K562 (cell line): ENCODE data around the gene DPAGT1. TPM values are rescaled to one million over a fixed set of nuclear protein-coding genes. Genes with fewer than 3 reads are reported as not detected.

Experiments used
- DACH1 ChIP-seq: fragments of 450-650 bp; IDR thresholded peaks from 2 replicates; pipeline ENCODE4 v1.6.1; 2018; ENCODE audit not compliant: partially characterized antibody
- ELF2 ChIP-seq: fragments of 250-450 bp; sonication (Bioruptor Pico); IDR thresholded peaks from 2 replicates; pipeline ENCODE4 v1.5.0; 2021; ENCODE audit warnings: mild to moderate bottlenecking
- HLTF ChIP-seq: fragments of 450-650 bp; IDR thresholded peaks from 2 replicates; pipeline ENCODE4 v1.6.1; 2016
- MCM3 ChIP-seq: fragments of 450-650 bp; IDR thresholded peaks from 2 replicates; pipeline ENCODE4 v1.6.1; 2016
- NEUROD1 ChIP-seq: fragments of 150-350 bp; IDR thresholded peaks from 2 replicates; pipeline ENCODE4 v1.6.1; 2014; ENCODE audit warnings: borderline replicate concordance, low read length, low read depth; ENCODE audit not compliant: partially characterized antibody
- NFXL1 ChIP-seq: fragments of 450-650 bp; formaldehyde crosslinking; IDR thresholded peaks from 2 replicates; pipeline ENCODE4 v1.4.0; 2021; ENCODE audit warnings: mild to moderate bottlenecking
- OTX1 ChIP-seq: fragments of 450-650 bp; formaldehyde crosslinking; IDR thresholded peaks from 2 replicates; pipeline ENCODE4 v1.4.0; 2022; ENCODE audit warnings: mild to moderate bottlenecking
- RHOXF2B ChIP-seq: fragments of 250-450 bp; sonication (Bioruptor Pico); conservative IDR thresholded peaks from 2 replicates; pipeline ENCODE4 v1.5.1; 2021
- SIN3B ChIP-seq: fragments of 450-650 bp; IDR thresholded peaks from 2 replicates; pipeline ENCODE4 v1.6.1; 2017; ENCODE audit warnings: low read depth, mild to moderate bottlenecking, moderate library complexity
- SRSF3 ChIP-seq: fragments of 200-400 bp; formaldehyde crosslinking; IDR thresholded peaks from 2 replicates; pipeline ENCODE4 v1.6.1; 2016; ENCODE audit warnings: mild to moderate bottlenecking, low read length, moderate library complexity; ENCODE audit not compliant: insufficient read depth
- ZNF431 ChIP-seq: sonication (generic); formaldehyde crosslinking; IDR thresholded peaks from 2 replicates; pipeline ENCODE4 v1.8.0; 2022; ENCODE audit warnings: mild to moderate bottlenecking, missing genetic modification reagents
- ZNF699 ChIP-seq: fragments of 250-450 bp; sonication (Bioruptor Pico); IDR thresholded peaks from 2 replicates; pipeline ENCODE4 v1.8.0; 2021; ENCODE audit warnings: mild to moderate bottlenecking, moderate library complexity; ENCODE audit not compliant: insufficient replicate concordance
- polyA plus RNA-seq, 8 experiments: library from polyadenylated mRNA; depleted of rRNA in 4 of 8; stranded (reverse) in 5 of 8; unstranded in 3 of 8; fragments of >200 nt; fragmentation: Nextera tagmentation in 2 of 8; fragmentation: Illumina TruSeq in 1 of 8; extraction: Ambion mirVana in 2 of 8; extraction: Trizol in 1 of 8; gene quantifications; 2 replicates each; pipeline versions ENCODE4 v1.2.1 to v1.2.3, GENCODE V29; 2011 to 2014; ENCODE audit warnings: inconsistent platforms in 1 of 8, missing spikeins in 1 of 8
- total RNA-seq, 7 experiments: library from RNA; depleted of rRNA in 6 of 7; stranded (reverse); fragments of >200 nt in 6 of 7; fragmentation: Illumina TruSeq in 2 of 7; extraction: Trizol in 2 of 7; gene quantifications; 2 replicates each; pipeline versions ENCODE4 v1.2.1 to v1.2.3, GENCODE V29; 2011 to 2021; ENCODE audit warnings: low replicate concordance in 1 of 7
- TF ChIP-seq, protein P1 (sequence below), 2 experiments: fragments of 450-650 bp; IDR thresholded peaks; 2 replicates each; pipeline ENCODE4 v1.6.1; 2018; ENCODE audit warnings: mild to moderate bottlenecking in 2 of 2, low read depth in 1 of 2; ENCODE audit not compliant: partially characterized antibody in 2 of 2
- TF ChIP-seq, protein P2 (sequence below): sonication (generic); formaldehyde crosslinking; IDR thresholded peaks from 2 replicates; pipeline ENCODE4 v1.8.1; 2023; ENCODE audit warnings: missing genetic modification reagents, mild to moderate bottlenecking, borderline replicate concordance
- TF ChIP-seq, protein P3 (sequence below): fragments of 250-450 bp; sonication (Bioruptor Pico); IDR thresholded peaks from 2 replicates; pipeline ENCODE4 v1.8.0; 2021; ENCODE audit warnings: mild to moderate bottlenecking, moderate library complexity
- TF ChIP-seq, protein P4 (sequence below): fragments of 250-450 bp; sonication (Bioruptor Pico); IDR thresholded peaks from 2 replicates; pipeline ENCODE4 v1.5.1; 2021; ENCODE audit warnings: mild to moderate bottlenecking

Gene DPAGT1
- total and polyA plus RNA-seq, 9 of the 15 experiments (the other 6 are each of a cell fraction or from before 2014, with no cell fraction given) = 29.9 to 135 (median 85.0) TPM

DNA sequence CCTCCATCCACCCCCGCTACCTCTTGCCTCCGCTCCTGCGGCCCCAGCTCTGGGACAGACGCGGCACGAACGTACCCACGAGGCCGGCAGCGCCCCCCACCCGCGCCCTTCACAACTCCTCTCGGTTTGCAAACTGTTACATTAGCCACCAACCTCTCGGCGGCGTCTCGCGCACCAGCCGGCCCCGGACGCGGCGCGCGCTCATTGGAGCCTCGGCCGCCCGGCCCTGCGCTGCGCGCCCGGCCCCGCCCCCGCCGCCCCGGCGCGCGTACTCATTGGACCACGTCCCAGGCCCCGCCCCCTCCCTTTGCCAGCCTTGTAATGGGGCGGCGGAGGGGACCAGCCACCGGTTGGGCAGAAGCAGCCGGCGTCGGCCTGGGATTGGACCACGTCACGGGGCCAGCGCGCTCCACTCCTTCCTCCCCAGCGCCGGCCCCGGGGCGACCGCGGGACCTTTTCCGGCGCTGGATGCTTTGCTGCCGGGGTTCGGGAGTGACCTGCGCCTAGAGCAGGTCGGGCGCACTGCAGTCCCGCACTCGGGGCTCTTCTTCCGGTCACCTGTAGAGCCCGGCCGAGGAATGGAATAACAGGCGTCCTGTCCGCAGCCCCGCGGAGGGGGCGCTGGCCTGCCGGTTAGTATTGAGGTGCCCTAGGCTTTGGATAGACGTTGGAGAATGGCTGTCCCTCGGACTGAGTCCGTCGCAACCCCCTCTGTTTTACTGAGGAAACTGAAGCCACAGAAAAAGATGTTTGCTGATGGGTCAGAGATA is 44.5 kb downstream of the DPAGT1 start, which contains the start of gene HYOU1 (continued):
- TF ChIP-seq, protein P1, sequence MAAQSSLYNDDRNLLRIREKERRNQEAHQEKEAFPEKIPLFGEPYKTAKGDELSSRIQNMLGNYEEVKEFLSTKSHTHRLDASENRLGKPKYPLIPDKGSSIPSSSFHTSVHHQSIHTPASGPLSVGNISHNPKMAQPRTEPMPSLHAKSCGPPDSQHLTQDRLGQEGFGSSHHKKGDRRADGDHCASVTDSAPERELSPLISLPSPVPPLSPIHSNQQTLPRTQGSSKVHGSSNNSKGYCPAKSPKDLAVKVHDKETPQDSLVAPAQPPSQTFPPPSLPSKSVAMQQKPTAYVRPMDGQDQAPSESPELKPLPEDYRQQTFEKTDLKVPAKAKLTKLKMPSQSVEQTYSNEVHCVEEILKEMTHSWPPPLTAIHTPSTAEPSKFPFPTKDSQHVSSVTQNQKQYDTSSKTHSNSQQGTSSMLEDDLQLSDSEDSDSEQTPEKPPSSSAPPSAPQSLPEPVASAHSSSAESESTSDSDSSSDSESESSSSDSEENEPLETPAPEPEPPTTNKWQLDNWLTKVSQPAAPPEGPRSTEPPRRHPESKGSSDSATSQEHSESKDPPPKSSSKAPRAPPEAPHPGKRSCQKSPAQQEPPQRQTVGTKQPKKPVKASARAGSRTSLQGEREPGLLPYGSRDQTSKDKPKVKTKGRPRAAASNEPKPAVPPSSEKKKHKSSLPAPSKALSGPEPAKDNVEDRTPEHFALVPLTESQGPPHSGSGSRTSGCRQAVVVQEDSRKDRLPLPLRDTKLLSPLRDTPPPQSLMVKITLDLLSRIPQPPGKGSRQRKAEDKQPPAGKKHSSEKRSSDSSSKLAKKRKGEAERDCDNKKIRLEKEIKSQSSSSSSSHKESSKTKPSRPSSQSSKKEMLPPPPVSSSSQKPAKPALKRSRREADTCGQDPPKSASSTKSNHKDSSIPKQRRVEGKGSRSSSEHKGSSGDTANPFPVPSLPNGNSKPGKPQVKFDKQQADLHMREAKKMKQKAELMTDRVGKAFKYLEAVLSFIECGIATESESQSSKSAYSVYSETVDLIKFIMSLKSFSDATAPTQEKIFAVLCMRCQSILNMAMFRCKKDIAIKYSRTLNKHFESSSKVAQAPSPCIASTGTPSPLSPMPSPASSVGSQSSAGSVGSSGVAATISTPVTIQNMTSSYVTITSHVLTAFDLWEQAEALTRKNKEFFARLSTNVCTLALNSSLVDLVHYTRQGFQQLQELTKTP (IDR thresholded peaks at IDR 0.05; ENCODE audit: low read depth in 1 of 2, partially characterized antibody in 2 of 2) = peak in 1 of 2 experiments; percentile 55
- TF ChIP-seq NEUROD1 = peak; percentile 26
- TF ChIP-seq ZNF431 (CRISPR knock-in tag) = no peak; the same call in 1 of the 2 replicates
- TF ChIP-seq MCM3 = no peak
- TF ChIP-seq ELF2 = no peak
- no peak for TF ChIP-seq NFXL1 (CRISPR knock-in tag)
- peak; percentile 41 for TF ChIP-seq SIN3B
- no peak for TF ChIP-seq HLTF
- TF ChIP-seq SRSF3 = no peak
- TF ChIP-seq, protein P2, sequence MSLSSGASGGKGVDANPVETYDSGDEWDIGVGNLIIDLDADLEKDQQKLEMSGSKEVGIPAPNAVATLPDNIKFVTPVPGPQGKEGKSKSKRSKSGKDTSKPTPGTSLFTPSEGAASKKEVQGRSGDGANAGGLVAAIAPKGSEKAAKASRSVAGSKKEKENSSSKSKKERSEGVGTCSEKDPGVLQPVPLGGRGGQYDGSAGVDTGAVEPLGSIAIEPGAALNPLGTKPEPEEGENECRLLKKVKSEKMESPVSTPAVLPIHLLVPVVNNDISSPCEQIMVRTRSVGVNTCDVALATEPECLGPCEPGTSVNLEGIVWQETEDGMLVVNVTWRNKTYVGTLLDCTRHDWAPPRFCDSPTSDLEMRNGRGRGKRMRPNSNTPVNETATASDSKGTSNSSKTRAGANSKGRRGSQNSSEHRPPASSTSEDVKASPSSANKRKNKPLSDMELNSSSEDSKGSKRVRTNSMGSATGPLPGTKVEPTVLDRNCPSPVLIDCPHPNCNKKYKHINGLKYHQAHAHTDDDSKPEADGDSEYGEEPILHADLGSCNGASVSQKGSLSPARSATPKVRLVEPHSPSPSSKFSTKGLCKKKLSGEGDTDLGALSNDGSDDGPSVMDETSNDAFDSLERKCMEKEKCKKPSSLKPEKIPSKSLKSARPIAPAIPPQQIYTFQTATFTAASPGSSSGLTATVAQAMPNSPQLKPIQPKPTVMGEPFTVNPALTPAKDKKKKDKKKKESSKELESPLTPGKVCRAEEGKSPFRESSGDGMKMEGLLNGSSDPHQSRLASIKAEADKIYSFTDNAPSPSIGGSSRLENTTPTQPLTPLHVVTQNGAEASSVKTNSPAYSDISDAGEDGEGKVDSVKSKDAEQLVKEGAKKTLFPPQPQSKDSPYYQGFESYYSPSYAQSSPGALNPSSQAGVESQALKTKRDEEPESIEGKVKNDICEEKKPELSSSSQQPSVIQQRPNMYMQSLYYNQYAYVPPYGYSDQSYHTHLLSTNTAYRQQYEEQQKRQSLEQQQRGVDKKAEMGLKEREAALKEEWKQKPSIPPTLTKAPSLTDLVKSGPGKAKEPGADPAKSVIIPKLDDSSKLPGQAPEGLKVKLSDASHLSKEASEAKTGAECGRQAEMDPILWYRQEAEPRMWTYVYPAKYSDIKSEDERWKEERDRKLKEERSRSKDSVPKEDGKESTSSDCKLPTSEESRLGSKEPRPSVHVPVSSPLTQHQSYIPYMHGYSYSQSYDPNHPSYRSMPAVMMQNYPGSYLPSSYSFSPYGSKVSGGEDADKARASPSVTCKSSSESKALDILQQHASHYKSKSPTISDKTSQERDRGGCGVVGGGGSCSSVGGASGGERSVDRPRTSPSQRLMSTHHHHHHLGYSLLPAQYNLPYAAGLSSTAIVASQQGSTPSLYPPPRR (CRISPR knock-in tag) = no peak
- TF ChIP-seq, protein P3, sequence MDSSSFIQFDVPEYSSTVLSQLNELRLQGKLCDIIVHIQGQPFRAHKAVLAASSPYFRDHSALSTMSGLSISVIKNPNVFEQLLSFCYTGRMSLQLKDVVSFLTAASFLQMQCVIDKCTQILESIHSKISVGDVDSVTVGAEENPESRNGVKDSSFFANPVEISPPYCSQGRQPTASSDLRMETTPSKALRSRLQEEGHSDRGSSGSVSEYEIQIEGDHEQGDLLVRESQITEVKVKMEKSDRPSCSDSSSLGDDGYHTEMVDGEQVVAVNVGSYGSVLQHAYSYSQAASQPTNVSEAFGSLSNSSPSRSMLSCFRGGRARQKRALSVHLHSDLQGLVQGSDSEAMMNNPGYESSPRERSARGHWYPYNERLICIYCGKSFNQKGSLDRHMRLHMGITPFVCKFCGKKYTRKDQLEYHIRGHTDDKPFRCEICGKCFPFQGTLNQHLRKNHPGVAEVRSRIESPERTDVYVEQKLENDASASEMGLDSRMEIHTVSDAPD (CRISPR knock-in tag) = no peak
- no peak for TF ChIP-seq RHOXF2B (CRISPR knock-in tag)
- TF ChIP-seq ZNF699 = no peak
- TF ChIP-seq, protein P4, sequence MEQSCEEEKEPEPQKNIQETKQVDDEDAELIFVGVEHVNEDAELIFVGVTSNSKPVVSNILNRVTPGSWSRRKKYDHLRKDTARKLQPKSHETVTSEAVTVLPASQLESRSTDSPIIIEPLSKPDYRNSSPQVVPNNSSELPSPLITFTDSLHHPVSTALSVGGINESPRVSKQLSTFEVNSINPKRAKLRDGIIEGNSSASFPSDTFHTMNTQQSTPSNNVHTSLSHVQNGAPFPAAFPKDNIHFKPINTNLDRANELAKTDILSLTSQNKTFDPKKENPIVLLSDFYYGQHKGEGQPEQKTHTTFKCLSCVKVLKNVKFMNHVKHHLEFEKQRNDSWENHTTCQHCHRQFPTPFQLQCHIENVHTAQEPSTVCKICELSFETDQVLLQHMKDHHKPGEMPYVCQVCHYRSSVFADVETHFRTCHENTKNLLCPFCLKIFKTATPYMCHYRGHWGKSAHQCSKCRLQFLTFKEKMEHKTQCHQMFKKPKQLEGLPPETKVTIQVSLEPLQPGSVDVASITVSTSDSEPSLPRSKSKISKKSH = no peak
- TF ChIP-seq DACH1 = no peak
- no peak for TF ChIP-seq OTX1 (CRISPR knock-in tag)
